HG03175 (cell line): ENCODE measurements around the gene IFNL4.
"Not testable (repeated sequence)": the region's sequence is repeated elsewhere in the genome, so short reads cannot be mapped to it uniquely, and the experiment has no call there.

ENCODE experiments used
- ATAC-seq: cut with Tn5 transposase; IDR thresholded peaks from one replicate; pipeline ENCODE4 v1.9.1; 2021; ENCODE audit warnings: mild to moderate bottlenecking, moderate library complexity; ENCODE audit not compliant: unreplicated experiment

Gene IFNL4

GRCh38 chr19:39248806-39249205, at the start of gene IFNL4:
TSS of gene IFNL4 (minus strand) at chr19:39248856.
- no peak for ATAC-seq

- ATAC-seq, result no peak
These were observed 49.4 kb upstream of the IFNL4 start for GRCh38 chr19:39297931-39298634.

GRCh38 chr19:39296906-39297305, 48.2 kb upstream of the IFNL4 start:
- no peak for ATAC-seq

GRCh38 chr19:39296055-39296645, 47.5 kb upstream of the IFNL4 start, which contains the start of gene IFNL1:
TSS of gene IFNL1 (plus strand) at chr19:39296407. CDS start at chr19:39296422, 15 bp downstream.
- no peak for ATAC-seq

GRCh38 chr19:39293394-39293793, 44.7 kb upstream of the IFNL4 start:
- ATAC-seq, result no peak

- no peak for ATAC-seq
These were observed 35.4 kb upstream of the IFNL4 start for GRCh38 chr19:39284032-39284431.

- ATAC-seq, result no peak
These were observed 33.4 kb upstream of the IFNL4 start for GRCh38 chr19:39282021-39282420.

- ATAC-seq, result no peak
These were observed 28.9 kb upstream of the IFNL4 start for GRCh38 chr19:39277598-39277997.

GRCh38 chr19:39276740-39277139, 28.1 kb upstream of the IFNL4 start:
- ATAC-seq, result no peak

- ATAC-seq, result no peak
These were observed 26.9 kb upstream of the IFNL4 start for GRCh38 chr19:39275578-39275977.

GRCh38 chr19:39273859-39274258, 25.2 kb upstream of the IFNL4 start:
- not testable (repeated sequence) for ATAC-seq

- ATAC-seq, result no peak
These were observed 21.6 kb upstream of the IFNL4 start for GRCh38 chr19:39270036-39270871.

- ATAC-seq, result not testable (repeated sequence)
These were observed 20.7 kb upstream of the IFNL4 start for GRCh38 chr19:39269369-39269768.

GRCh38 chr19:39268531-39269223, 20.0 kb upstream of the IFNL4 start:
- not testable (repeated sequence) for ATAC-seq

GRCh38 chr19:39268085-39268484, 19.4 kb upstream of the IFNL4 start, which contains the start of gene IFNL2:
TSS of gene IFNL2 (plus strand) at chr19:39268396. CDS start at chr19:39268569, 173 bp downstream.
- not testable (repeated sequence) for ATAC-seq

GRCh38 chr19:39265321-39265916, 16.8 kb upstream of the IFNL4 start:
- no peak for ATAC-seq

GRCh38 chr19:39264306-39265290, 15.9 kb upstream of the IFNL4 start:
- no peak for ATAC-seq

- no peak for ATAC-seq
These were observed 15.3 kb upstream of the IFNL4 start for GRCh38 chr19:39263912-39264305.

GRCh38 chr19:39262496-39262895, 13.8 kb upstream of the IFNL4 start:
- no peak for ATAC-seq
